Cerebellar nuclear complex (tissue), 1 donor: ENCODE data around the gene TSPEAR.
"Not testable (repeated sequence)": the region's sequence is repeated elsewhere in the genome, so short reads cannot be mapped to it uniquely, and the experiment has no call there.

Experiments
- DNase-seq, 2 experiments: peaks; one replicate each; lab custom pipeline; 2025; lab: John Stamatoyannopoulos, UW

TSPEAR gene

GRCh38 chr21:44684077-44684476 is 27.3 kb downstream of the TSPEAR start:
- DNase-seq: no peak

DNA sequence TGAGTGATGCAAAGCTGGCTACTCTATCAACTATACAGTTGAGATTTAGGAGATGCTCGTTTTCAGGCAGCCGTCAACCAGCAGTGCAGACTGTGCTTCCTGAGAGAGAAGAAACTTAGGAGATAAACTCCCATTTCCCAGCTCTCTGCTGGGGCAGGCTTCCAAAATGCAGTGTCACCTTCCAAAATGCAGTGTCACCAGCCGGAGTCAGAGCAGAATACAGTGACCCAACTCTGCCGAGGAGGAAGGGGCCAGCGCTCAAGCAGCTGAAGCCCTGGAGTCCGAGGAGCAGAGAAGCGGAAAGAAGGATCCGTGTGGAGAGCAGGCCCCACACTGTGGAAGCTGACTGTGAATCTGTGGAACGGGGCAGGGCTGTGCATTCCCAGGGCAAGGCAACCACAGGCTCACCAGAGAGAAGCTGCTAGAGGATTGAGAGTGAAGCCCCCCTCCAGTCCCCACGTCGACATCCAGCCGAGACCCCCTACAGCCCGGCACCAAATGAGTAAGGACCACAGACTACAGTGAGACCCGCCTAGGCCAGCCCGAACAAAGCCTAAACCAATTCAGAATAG is 28.7 kb downstream of the TSPEAR start:
- no peak for DNase-seq

GRCh38 chr21:44681861-44682579 is 29.4 kb downstream of the TSPEAR start, which contains the start of gene KRTAP12-1:
KRTAP12-1 (minus strand) TSS chr21:44682163; CDS start chr21:44682123, 40 bp downstream.
- no peak for DNase-seq

DNA sequence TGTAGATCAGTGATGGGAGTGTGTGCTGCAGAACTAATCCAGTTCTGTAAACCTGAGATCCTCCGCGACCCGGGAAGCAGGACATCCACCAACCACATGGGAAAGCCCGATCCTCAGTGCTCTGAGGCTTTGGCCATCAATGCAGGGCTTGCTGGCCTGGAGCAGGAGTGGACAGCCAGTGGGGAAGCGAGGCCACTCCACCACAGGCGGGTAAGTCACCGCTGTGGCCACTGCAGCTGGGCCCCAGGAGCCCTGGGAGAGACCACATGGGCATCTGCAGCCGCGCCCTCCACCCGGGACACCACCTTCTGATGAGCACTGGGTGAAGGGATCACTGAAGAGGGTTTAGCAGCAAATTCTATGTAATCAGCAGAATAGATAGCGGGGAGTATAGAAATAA is 30.2 kb downstream of the TSPEAR start:
- no peak for DNase-seq

DNA sequence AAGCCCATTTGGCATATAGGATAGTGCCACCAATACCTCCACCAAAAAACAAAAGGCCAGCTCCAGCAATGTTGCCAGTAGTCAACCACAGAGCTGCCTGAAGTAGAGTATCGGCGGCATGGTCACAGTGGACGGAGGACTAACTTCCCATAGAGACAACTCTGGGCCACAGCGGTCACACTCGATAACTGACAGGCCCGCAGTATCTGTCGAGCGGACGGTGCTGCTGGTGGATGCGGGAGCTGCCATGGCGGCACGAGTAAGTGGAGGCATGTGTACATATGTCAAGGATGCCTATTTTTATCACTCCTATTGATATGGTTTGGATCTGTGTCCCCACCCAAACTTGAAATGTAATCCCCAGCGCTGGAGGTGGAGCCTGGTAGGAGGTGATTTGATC is 33.5 kb downstream of the TSPEAR start:
- DNase-seq: no peak

DNA sequence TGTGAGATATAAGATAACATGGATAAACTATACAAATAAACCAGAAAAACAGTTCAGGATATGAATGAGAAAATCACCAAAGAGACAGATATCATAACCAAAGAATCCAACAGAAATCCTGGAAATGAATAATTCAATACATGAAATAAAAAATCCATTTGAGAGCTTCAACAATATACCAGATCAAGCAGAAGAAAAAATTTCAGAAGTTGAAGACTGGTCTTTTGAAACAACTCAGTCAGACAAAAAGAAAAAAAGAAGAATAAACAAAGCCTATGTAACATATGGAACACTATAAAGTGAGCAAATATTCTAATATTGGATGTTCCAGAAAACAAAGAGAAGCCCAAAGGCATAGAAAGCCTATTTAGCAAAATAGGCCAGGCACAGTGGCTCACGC is 39.5 kb downstream of the TSPEAR start:
- no peak for DNase-seq

DNA sequence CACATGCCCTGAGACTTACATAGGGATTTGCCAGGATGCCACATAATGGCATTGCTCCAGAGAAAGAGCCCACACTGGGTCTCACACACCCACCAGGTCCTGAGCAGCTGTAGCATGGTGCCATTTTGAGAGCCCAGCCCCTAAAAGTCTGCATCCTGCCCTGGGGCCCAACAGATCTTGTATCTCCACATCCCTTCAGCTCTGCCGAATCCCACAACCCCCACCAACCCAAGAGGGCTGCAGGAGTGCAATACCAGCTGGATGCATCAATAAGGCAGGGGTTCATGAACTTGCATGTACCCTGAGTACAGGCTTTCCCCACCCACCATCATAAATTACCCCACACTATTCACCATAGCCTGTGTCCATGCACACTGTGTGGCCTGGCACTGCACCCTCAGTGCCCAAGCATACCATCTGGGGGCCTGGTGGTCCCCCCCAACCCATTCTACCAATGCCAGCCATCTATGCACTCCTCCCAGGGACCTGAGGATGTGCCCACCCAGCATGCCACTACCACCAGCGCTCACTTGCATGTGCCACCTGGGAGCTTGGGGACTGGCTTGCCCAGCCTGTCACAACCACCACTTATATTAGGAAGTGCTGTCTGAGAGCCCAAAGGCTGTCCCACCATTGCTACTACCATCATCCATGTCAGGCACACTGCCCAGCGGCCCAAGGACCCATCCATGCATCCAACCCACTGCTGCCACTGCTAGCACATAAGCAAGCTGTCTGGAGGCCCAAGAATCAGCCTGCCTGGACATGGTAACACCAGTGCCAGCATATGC is 40.5 kb downstream of the TSPEAR start:
- DNase-seq: no peak

DNA sequence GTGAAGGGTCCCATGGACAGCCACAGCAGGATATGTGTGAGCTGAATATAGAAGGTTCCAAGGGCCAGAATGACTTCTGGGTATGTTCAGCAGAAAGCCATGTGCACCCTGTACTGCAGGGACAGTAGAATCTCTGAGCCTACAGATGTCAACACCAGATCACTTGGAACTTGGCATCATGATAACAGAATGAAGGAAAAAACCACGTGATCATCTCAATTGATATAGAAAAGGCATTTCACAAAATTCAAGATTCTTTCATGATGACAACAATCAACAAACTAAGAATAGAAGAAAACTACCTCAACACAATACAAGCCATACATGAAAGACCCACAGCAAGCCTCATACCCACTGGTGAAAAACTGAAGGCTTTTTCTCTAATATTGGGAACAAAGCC is 43.8 kb downstream of the TSPEAR start:
- no peak for DNase-seq

- DNase-seq: no peak
Observed at GRCh38 chr21:44666401-44667320, 44.7 kb downstream of the TSPEAR start, which contains the start of gene KRTAP12-2. KRTAP12-2 (minus strand) TSS chr21:44666927; CDS start chr21:44666886, 41 bp downstream.

GRCh38 chr21:44664691-44665090 is 46.7 kb downstream of the TSPEAR start:
- no peak for DNase-seq

- not testable (repeated sequence) for DNase-seq
Observed at GRCh38 chr21:44661567-44661966, 49.8 kb downstream of the TSPEAR start.

DNA sequence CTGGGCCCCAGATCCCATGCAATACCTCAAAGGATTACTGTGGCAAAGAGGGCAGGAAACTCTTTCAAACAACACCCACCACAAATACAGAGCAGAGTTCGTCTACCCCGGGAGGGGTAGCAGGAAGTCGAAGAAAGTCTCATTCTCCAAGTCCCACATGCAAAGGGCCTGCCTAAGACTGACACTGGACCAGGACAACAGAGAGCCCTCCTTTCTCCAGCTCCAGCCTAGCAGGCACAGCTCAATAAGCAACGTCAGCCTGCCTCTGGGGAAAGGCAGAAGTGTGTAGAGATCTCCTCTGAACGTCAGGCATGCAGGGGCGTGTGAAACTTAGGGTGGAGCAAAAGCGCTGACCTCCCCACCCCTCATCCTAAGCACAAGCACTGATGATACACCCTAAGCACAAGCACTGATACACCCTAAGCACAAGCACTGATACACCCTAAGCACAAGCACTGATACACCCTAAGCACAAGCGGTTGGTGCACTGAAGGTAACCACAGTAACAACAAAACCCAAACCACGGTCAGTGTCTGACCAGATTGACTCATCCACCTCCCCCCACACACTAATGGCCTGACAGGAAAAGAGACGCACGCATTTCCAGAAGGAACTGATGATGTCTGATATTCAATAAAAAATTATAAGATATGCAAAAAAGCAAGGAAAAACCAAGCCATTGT is 52.3 kb downstream of the TSPEAR start:
- no peak for DNase-seq

DNA sequence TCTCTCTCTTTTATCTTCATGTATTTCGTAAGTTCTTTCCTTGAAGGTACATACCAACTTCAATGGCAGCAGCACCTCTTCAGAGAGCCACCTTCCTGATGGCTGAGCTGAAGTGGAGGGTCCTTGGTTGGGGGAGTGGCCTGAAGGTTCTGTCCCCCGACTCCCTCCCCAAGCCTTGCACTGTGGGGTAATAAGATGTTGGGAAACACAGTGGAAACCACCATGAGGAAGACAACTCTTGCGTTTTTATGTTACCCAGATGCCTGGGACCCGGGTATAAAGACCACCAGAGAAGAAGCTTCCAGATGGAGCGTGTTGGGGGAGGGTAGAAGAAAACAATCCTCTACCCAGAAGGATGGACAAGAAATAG is 52.8 kb downstream of the TSPEAR start:
- no peak for DNase-seq

GRCh38 chr21:44657635-44658540 is 53.5 kb downstream of the TSPEAR start, which contains the start of gene KRTAP12-3:
KRTAP12-3 (plus strand) TSS chr21:44657932; CDS start chr21:44657980, 48 bp downstream.
- DNase-seq: no peak

- DNase-seq: no peak
Observed at GRCh38 chr21:44656868-44657267, 54.5 kb downstream of the TSPEAR start.

- no peak for DNase-seq
Observed at GRCh38 chr21:44654576-44655175, 56.7 kb downstream of the TSPEAR start, which contains the start of gene KRTAP12-4. KRTAP12-4 (minus strand) TSS chr21:44654659; CDS start chr21:44654614, 45 bp downstream.

DNA sequence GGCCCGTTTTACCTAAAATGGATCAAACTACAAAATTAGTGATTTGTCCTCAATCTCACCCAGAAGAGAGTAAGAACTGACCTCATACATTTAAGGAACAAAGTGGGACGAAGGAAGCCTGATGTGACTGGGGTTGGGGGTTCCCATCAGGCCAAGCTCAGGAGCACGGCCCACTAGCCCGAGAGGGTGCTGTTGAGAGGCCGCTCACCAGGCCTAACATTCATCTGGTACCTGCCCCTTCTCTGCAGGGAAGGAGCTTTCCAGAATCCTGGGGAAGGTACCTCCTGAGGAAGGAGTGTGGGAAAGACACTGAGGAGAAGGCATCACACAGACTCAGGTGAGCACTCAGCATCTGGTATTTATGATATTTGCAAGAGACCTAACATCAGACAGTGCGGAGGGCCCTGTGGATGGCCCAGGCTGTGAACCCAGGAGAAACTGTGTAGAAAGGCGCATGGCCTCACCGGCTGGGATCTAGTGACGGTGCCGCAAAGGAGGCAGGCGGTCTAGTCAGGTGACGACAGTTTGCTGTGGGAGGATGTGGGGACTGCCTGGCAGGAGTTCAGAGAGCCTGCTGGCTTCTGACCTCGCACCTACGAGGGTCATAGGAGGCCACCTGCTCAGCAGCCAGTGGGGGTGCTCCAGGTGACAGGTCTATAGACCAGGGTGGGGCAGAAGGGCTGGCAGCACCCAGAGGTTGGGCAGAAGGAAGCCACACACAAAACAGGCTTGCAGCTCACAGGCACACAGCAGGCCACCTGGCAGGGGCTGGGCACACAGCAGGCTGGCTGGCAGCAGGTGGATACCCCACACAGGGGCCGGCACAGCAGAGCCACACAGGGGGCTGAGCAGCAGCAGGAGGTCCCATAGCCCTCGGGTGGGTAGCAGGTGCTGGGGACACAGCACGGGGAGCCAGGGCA is 57.5 kb downstream of the TSPEAR start:
- DNase-seq: no peak

DNA sequence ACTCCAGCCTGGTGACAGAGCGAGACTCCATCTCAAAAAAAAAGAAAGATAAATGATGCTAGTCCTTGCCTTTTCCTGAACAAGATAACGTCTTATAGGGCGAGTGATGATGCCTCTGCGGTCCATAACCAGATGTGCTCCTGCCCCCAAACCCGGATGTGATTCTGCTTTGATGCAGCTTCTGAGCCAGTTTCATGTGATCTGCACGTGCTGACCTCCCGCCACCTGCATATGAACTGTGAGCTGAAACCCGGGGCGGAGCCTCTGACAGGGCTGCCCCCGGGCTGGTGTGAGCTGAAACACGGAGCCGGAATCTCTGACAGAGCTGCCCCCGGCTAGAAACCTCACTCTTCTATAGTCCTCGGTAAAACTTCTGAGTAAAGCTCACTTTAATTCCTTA is 58.2 kb downstream of the TSPEAR start:
- no peak for DNase-seq
